ENCODE data around the gene DSTYK. TPM values are rescaled to one million over a fixed set of nuclear protein-coding genes. Genes with fewer than 3 reads are reported as not detected.

DSTYK gene
- total RNA-seq, 1 donor from 2014 or later: 11.0 TPM

DNA sequence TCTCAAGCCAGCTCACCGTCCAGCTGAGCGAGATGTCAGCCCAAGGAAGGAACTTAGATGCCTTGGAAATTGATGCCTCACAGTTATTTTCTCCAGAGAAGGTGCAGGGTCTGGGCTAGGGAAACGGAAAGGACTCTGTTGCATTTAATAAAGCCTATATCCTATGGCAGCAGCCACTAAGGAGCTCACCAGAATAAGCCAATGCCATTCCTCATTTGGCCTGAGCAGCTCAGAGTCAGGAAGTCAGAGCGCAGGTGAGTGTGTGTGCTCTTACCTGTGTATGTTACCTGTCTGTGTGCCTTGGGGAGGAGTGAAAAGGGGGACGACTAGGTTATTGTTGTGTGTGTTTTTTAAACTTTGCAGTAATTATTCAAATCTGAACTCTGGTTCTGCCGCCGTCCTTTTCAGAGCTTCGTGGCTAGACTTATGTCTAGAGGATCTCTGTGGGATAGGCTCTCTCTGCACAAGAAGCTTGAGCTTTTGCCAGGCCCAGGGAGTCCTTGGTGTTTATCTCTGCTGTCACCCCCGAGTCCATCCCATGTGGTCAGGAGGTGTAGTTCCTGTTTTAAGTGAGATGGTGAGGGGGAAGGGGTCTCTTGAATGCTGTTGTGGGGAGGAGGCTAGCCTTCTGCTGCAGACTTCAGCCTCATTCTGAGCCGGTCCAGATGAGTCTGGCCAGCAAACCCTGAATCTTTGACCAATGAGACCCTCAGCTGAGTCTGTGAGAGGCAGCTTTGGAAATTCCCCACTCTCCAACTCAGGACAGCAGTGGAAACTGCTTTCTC is 18.6 kb upstream of the DSTYK start:
- Mint-ChIP-seq H3K4me3 (ENCODE audit: low read depth) (peak overlapping the region; percentile 81), H3K9me3 (ENCODE audit: low read depth) (no peaks in the 10 kb centered on the region), H3K36me3 (ENCODE audit: insufficient read depth) (no peaks in the 10 kb centered on the region), H3K4me1 (ENCODE audit: low read depth) (peaks cover 13% of the 10 kb centered on the region), H3K27me3 (peaks cover 37% of the 10 kb centered on the region), H3K27ac (no peak overlapping the region)
- TF ChIP-seq CTCF (IDR thresholded peaks at IDR 0.05; ENCODE audit: unreplicated experiment): no peak
- DNase-seq (ENCODE audit: low spot score, unreplicated experiment): no peak

- peaks cover 13% of the 10 kb centered on the region for H3K4me1 Mint-ChIP-seq (ENCODE audit: low read depth)
- no peak for TF ChIP-seq CTCF (IDR thresholded peaks at IDR 0.05; ENCODE audit: unreplicated experiment)
- no peak for DNase-seq (ENCODE audit: low spot score, unreplicated experiment)
- no peaks in the 10 kb centered on the region for H3K36me3 Mint-ChIP-seq (ENCODE audit: insufficient read depth)
- H3K27ac Mint-ChIP-seq: peak overlapping the region; percentile 69
- H3K4me3 Mint-ChIP-seq (ENCODE audit: low read depth): peak overlapping the region; percentile 81
- H3K27me3 Mint-ChIP-seq: peaks cover 44% of the 10 kb centered on the region
- H3K9me3 Mint-ChIP-seq (ENCODE audit: low read depth): no peaks in the 10 kb centered on the region
Observed at GRCh38 chr1:205229399-205229871, 17.9 kb upstream of the DSTYK start.

DNA sequence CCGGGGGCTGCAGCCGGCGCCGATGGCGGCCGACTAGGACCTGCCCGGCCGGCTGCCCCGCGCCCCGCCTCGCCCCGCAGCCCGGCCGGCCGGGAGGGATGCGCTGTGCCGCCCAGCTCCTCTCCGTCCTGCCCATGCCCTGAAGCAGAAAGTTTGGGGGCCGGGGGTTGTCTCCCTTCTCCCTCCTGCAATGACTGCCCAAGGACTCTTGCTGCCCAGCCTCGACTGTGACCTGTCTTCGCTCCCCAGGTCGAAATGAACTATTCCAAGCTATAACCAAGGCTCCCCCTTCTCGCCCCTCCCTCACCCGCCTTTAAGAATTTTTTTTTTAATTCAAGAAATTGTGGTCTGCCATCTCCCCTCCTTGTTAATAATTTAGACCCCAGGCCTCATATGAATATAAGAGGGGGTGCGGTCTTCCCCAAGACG is 16.6 kb upstream of the DSTYK start:
- Mint-ChIP-seq H3K27ac (peak overlapping the region; percentile 29), H3K9me3 (ENCODE audit: low read depth) (no peaks in the 10 kb centered on the region), H3K36me3 (ENCODE audit: insufficient read depth) (no peaks in the 10 kb centered on the region), H3K4me3 (ENCODE audit: low read depth) (peak overlapping the region; percentile 81), H3K4me1 (ENCODE audit: low read depth) (peaks cover 13% of the 10 kb centered on the region), H3K27me3 (peaks cover 47% of the 10 kb centered on the region)
- no peak for TF ChIP-seq CTCF (IDR thresholded peaks at IDR 0.05; ENCODE audit: unreplicated experiment)
- no peak for DNase-seq (ENCODE audit: low spot score, unreplicated experiment)

- Mint-ChIP-seq H3K36me3 (ENCODE audit: insufficient read depth) (no peaks in the 10 kb centered on the region), H3K27ac (peak within 1 kb of the TSS; percentile 41), H3K4me1 (ENCODE audit: low read depth) (peaks cover 13% of the 10 kb centered on the region), H3K4me3 (ENCODE audit: low read depth) (peak within 1 kb of the TSS; percentile 81), H3K27me3 (peaks cover 47% of the 10 kb centered on the region), H3K9me3 (ENCODE audit: low read depth) (no peaks in the 10 kb centered on the region)
- peak; percentile 83 for DNase-seq (ENCODE audit: low spot score, unreplicated experiment)
- no peak for TF ChIP-seq CTCF (IDR thresholded peaks at IDR 0.05; ENCODE audit: unreplicated experiment)
Observed at GRCh38 chr1:205227584-205228013, 16.1 kb upstream of the DSTYK start, which contains the start of gene TMCC2. TSS of gene TMCC2 (plus strand) at chr1:205227946. CDS start at chr1:205228565, 619 bp downstream.

DNA sequence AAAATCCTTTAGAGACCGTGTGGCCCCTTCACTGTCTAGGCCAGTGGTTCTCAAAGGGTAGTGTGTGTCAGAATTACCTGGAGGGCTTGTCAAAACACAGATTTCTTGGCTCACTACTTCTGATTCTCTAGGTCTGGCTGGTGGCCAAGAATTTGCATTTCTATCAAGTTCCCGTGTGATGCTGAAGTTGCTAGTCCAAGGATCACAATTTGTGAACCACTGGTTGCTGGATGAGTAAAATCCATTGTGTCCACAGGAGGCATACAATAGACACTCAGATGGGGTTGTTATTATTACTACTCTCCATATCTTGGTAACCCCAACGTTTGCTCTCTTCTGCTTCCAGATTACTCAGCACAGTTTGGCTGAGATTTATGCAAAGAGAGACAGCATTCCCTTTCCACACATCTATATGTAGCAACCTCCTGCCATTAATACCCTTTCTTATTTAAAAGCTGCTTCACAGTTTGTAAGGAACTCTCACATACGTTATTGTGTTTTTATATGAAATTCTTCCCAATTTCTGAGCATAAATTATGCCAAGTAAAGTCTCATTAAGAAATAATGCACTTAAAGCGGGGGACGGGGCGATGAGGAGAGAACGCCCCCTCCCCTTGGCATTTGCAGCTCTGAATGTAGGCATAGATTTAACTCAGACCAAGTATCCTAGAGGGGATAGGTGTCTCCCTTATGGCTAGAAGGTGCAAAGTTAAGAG is 15.5 kb upstream of the DSTYK start:
- TF ChIP-seq CTCF (IDR thresholded peaks at IDR 0.05; ENCODE audit: unreplicated experiment): no peak
- Mint-ChIP-seq H3K27me3 (peaks cover 47% of the 10 kb centered on the region), H3K36me3 (ENCODE audit: insufficient read depth) (no peaks in the 10 kb centered on the region), H3K9me3 (ENCODE audit: low read depth) (no peaks in the 10 kb centered on the region), H3K4me1 (ENCODE audit: low read depth) (peaks cover 13% of the 10 kb centered on the region), H3K27ac (peak overlapping the region; percentile 41), H3K4me3 (ENCODE audit: low read depth) (peak overlapping the region; percentile 76)
- no peak for DNase-seq (ENCODE audit: low spot score, unreplicated experiment)
